ENCODE data around the gene SAPCD1. TPM values are rescaled to one million over a fixed set of nuclear protein-coding genes. Genes with fewer than 3 reads are reported as not detected.

The SAPCD1 gene
- total RNA-seq = 1.3 and 2.9 TPM in 2 replicates

DNA sequence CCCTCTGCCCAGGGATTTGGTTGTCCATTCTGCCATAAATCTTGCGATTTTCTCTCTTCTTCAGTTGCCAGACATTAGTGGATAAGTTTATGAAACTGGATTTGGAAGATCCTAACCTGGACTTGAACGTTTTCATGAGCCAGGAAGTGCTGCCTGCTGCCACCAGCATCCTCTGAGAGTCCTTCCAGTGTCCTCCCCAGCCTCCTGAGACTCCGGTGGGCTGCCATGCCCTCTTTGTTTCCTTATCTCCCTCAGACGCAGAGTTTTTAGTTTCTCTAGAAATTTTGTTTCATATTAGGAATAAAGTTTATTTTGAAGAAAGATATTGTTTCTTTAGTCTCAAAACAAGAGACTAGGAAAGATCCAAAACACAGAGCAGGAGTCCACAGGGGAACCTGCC, at the start of gene SAPCD1:
SAPCD1 (plus strand) TSS at position 301 of the 400 bp plus-strand sequence. CDS start 399 bp downstream, outside the sequence.

GRCh38 chr6:31715022-31715958, 47.2 kb upstream of the SAPCD1 start, which contains the start of gene LY6G6D:
Gene LY6G6D, plus strand, starts transcription at chr6:31715348. Its CDS starts 8 bp downstream, at chr6:31715356.

DNA sequence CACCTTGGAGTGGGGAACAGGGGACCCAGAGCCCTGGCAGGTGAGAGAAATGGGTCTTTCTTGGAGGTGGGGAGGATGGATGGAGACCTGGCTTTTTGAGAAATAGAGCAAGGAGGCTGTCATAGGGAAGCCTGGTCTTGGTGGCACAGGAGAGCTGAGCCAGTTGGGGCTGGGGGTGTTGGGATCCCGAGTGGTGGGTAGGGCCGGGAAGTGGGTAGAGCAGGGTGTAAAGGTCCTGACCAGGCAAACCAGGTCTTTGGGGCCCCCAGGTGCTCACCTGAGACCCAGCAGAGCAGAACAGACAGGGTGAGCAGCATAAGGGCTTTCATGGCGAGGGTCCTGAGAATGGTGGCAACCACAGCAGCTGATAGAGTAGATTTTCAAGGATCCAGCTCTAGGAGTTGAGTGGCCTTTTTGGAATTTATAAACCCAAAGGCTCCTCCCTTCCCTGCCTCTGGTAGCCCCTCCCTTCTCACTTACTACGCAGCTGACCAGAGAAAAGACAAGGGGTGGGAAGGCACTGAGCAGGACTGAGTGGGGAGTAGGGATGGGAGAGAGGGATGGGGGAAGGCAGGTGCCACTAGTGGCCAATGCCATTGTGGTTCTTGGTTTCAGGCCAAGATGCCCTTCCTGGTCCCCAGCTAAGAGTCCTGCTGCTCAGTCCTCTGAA, 41.0 kb upstream of the SAPCD1 start, which contains the start of gene LY6G6C:
LY6G6C (minus strand) TSS at position 396 of the 670 bp plus-strand sequence; CDS start at position 329, 67 bp downstream.

GRCh38 chr6:31723245-31723979, 39.0 kb upstream of the SAPCD1 start, which contains the start of gene MPIG6B:
Gene MPIG6B, plus strand, starts transcription at chr6:31723373. Its CDS starts 11 bp downstream, at chr6:31723384.

DNA sequence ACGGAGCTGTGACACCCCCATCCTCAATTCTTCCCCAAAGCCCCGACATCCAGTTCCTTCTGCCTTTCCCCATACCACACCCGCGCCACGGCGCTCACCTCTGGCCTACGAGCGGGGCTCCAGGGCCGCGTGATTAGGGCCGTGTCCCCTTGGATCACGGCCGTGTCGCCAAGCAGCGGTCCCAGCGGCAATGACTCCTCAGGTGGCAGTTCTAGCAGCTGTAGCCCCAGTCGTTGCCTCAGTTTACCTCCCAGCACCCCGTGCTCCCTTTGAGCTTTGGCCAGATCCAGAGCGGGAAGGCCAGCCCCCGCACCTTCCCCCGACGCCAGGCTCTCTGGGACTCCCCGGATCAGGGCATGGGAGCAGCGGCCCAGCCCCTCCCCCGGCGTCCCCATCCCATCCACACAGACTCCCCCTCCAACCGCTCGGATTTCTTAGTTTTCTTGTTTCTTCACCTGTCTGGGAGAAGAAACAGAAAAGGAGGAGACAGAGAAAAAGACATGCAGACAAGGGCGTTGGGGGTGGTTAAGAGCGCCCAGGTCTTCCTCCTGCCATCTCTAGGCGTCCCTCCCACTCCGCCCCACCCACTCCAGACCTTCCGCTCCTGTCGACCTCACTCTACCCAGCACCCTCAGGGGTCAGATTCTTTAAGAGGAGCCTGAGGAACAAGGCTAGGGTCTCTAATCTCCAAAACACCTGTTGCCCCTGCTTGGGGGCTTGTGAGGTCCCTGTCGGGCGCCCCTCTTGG, 33.5 kb upstream of the SAPCD1 start, which contains the start of gene DDAH2:
DDAH2 (minus strand) TSS at position 533 of the 748 bp plus-strand sequence; CDS start at position 395, 138 bp downstream.

DNA sequence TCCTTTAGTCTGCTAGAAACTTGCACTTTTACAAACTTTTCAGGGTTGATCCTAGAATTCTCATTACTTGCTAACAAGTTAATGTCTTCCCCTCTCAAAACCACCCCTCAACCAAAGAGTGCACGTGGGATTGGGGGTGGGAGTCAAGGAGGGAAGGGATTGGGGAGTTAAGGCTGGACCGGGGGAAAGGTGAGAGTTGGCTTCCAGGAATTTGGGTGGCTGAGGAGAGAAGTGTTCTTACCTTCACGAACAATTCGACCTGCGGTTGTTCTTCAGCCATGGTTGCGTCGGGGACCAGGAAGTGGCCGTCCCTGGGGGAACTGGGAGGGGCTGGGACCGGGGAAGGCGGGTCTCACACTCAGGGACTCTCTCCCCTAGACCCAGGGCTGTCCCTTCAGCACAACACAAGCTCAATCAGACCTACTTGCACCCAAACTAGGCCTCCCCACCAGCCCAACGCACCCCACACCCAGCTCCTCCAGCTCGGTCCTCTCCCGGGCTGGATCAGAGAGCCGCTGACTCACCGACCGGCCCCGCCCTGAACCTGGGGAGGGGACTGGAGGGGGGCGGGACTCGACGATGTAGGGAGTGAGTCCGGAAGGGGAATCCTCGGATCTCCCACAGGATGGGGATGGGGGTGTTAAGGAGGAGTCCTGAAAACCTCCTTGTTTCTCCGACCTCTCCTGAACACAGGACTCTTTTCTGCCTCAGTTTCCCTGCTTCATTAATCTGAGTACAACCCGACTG, 26.3 kb upstream of the SAPCD1 start, which contains the start of gene CLIC1:
CLIC1 (minus strand) TSS at position 510 of the 747 bp plus-strand sequence; CDS start at position 280, 230 bp downstream.

DNA sequence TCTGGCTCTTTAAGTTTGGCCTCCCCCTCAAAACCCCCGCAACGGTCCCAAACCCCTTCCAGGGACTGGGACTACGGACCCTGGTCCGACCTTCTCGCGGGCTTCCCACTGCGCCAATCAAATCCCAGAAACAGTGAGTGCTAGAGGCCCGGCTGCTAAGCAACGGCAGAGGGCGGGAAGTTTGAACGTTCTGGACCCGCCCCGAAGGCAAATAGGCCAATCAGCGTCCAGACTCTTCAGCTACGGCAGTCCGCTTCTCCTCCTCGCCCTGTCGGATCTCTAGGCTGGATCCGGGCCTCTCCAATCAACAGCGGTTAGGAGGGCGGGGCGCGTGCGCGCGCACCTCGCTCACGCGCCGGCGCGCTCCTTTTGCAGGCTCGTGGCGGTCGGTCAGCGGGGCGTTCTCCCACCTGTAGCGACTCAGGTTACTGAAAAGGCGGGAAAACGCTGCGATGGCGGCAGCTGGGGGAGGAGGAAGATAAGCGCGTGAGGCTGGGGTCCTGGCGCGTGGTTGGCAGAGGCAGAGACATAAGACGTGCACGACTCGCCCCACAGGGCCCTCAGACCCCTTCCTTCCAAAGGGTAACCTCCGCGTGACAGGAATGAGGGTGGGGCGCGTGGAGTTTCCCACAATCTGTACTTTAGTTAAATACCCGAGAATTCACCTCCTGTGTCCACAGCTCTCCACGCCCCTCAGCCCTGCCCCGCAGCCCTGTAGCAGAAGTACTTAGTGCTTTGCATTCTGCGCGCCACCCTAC, 22.6 kb upstream of the SAPCD1 start, which contains the start of gene MSH5:
MSH5 (plus strand) TSS at position 367 of the 758 bp plus-strand sequence. CDS start 462 bp downstream, outside the sequence.

GRCh38 chr6:31776989-31777666, 14.7 kb downstream of the SAPCD1 start, which contains the start of gene VWA7:
Gene VWA7, minus strand, starts transcription at chr6:31777328. Its CDS starts 549 bp downstream, at chr6:31776779.

DNA sequence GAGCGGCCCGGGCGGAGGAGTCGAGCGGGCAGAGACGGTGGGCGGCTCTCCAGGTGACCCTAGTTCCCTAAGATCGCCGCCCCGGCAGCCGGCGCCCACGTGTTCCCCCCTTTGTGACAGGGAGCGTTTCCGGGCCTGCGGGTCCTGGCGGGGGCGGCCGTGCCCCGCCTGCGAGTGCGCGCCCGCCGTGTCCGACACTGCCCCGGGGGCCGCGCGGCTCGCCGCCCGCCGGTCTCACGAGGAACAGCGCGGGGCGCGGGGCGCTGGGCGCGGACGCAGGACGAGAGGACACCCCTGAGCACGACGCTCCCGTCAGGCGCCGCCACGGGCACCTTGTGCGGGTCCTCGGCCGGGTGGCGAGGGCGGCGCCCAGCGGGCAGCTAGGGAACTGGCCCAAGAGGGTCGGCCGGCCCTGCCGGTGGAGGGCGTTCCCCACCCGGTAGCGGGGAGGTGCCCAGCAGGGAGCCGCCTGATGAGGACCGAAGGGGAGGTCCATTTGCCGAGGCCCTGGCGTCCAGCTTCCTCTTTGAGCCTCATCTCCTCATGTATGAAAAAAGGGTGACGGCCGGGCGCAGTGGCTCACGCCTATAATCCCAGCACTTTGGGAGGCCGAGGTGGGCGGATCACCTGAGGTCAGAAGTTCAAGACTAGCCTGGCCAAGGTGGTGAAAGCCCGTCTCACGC, 33.3 kb downstream of the SAPCD1 start, which contains the start of gene VARS1:
VARS1 (minus strand) TSS at position 137 of the 683 bp plus-strand sequence. CDS start 535 bp downstream, outside the sequence.

DNA sequence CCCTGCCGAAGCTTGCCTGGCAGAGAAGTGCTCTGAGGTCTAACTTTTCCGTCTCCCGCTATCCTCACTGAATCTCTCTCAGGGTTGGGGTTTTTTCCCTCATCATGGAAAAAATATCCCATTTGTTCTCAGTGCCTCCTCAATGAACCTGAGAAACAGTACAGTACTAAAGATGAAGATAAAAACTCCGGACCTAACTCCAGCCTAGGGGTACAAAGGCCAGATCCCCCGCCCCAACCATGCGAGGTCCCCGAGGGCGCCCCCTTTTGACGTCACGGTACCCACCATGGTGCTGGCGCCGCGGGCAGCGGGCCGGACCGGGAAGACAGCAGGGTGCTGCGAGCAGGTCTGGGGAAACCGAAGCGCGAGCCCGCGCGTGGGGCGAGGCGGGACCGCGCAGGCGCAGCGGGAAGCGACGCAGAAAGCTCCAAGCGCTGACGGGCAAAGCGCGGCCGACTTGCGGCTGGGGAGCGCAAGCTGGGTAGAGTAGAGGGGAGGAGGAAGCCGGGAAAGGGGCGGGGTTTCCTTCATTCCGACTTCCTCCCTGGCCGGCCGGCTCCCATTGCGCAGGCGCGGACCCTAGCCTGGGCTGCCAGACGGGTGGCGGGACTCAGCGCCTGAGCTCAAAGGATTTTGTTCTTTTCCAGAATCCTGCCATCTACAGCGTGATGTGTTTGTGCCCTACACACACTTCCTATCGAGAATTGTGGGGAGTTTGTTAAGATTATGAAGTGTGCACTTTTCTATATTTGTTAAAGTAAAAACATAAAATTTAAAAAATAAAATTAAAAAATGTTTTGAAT, 44.2 kb downstream of the SAPCD1 start, which contains the start of gene LSM2:
LSM2 (minus strand) TSS at position 497 of the 803 bp plus-strand sequence; CDS start at position 288, 209 bp downstream.

Other genes with a start within 250 kb of the SAPCD1 start
- not detected in 2 replicates for gene MCCD1, start 233.7 kb upstream of the SAPCD1 start, total RNA-seq
- 309 and 373 TPM in 2 replicates for gene DDX39B, start 220.7 kb upstream of the SAPCD1 start, total RNA-seq
- 0.49 and 0.94 TPM in 2 replicates for gene ATP6V1G2, start 216.0 kb upstream of the SAPCD1 start, total RNA-seq
- gene NFKBIL1, start 215.0 kb upstream of the SAPCD1 start, total RNA-seq = 18.3 and 27.2 TPM in 2 replicates
- gene LTA, start 190.4 kb upstream of the SAPCD1 start, total RNA-seq = not detected in 2 replicates
- 0.13 TPM in 1 of 2 replicates, not detected in the other for gene TNF, start 187.1 kb upstream of the SAPCD1 start, total RNA-seq
- gene LTB, start 180.2 kb upstream of the SAPCD1 start, total RNA-seq = 4.9 and 39.7 TPM in 2 replicates
- 0.32 and 0.57 TPM in 2 replicates for gene LST1, start 176.4 kb upstream of the SAPCD1 start, total RNA-seq
- not detected in 2 replicates for gene NCR3, start 169.7 kb upstream of the SAPCD1 start, total RNA-seq
- not detected in 2 replicates for gene AIF1, start 147.4 kb upstream of the SAPCD1 start, total RNA-seq
- 21.0 and 56.6 TPM in 2 replicates for gene PRRC2A, start 141.9 kb upstream of the SAPCD1 start, total RNA-seq
- gene BAG6, start 110.0 kb upstream of the SAPCD1 start, total RNA-seq = 83.2 and 204 TPM in 2 replicates
- gene APOM, start 106.8 kb upstream of the SAPCD1 start, total RNA-seq = 0.16 and 0.25 TPM in 2 replicates
- gene C6orf47, start 101.9 kb upstream of the SAPCD1 start, total RNA-seq = 18.5 and 21.6 TPM in 2 replicates
- 11.8 and 12.3 TPM in 2 replicates for gene GPANK1, start 97.7 kb upstream of the SAPCD1 start, total RNA-seq
- gene CSNK2B, start 96.6 kb upstream of the SAPCD1 start, total RNA-seq = 77.5 and 79.2 TPM in 2 replicates
- 1.1 and 5.3 TPM in 2 replicates for gene LY6G5B, start 92.7 kb upstream of the SAPCD1 start, total RNA-seq
- 1.8 and 2.1 TPM in 2 replicates for gene LY6G5C, start 81.6 kb upstream of the SAPCD1 start, total RNA-seq
- gene ABHD16A, start 59.3 kb upstream of the SAPCD1 start, total RNA-seq = 48.6 and 84.4 TPM in 2 replicates
- not detected in 2 replicates for gene LY6G6F, start 55.8 kb upstream of the SAPCD1 start, total RNA-seq
- gene LY6G6D, start 47.3 kb upstream of the SAPCD1 start, total RNA-seq = not detected in 2 replicates
- gene LY6G6C, start 40.9 kb upstream of the SAPCD1 start, total RNA-seq = not detected in 2 replicates
- not detected in 2 replicates for gene MPIG6B, start 39.3 kb upstream of the SAPCD1 start, total RNA-seq
- 86.0 and 129 TPM in 2 replicates for gene DDAH2, start 33.4 kb upstream of the SAPCD1 start, total RNA-seq
- gene CLIC1, start 26.1 kb upstream of the SAPCD1 start, total RNA-seq = 347 and 730 TPM in 2 replicates
- 4.9 and 5.8 TPM in 2 replicates for gene MSH5, start 22.7 kb upstream of the SAPCD1 start, total RNA-seq
- gene VWA7, start 14.7 kb downstream of the SAPCD1 start, total RNA-seq = 0.32 and 0.38 TPM in 2 replicates
- 40.8 and 104 TPM in 2 replicates for gene VARS1, start 33.1 kb downstream of the SAPCD1 start, total RNA-seq
- 24.1 and 37.2 TPM in 2 replicates for gene LSM2, start 44.3 kb downstream of the SAPCD1 start, total RNA-seq
- gene HSPA1L, start 52.6 kb downstream of the SAPCD1 start, total RNA-seq = 0.81 and 1.8 TPM in 2 replicates
- 98.4 and 221 TPM in 2 replicates for gene HSPA1A, start 52.9 kb downstream of the SAPCD1 start, total RNA-seq
- 64.1 and 91.7 TPM in 2 replicates for gene HSPA1B, start 65.1 kb downstream of the SAPCD1 start, total RNA-seq
- 52.0 and 59.4 TPM in 2 replicates for gene NEU1, start 100.2 kb downstream of the SAPCD1 start, total RNA-seq
- 0.06 and 0.49 TPM in 2 replicates for gene SLC44A4, start 116.3 kb downstream of the SAPCD1 start, total RNA-seq
- 28.7 and 52.4 TPM in 2 replicates for gene EHMT2, start 135.0 kb downstream of the SAPCD1 start, total RNA-seq
- 1.1 and 5.7 TPM in 2 replicates for gene ZBTB12, start 139.4 kb downstream of the SAPCD1 start, total RNA-seq
- not detected in 2 replicates for gene C2, start 165.1 kb downstream of the SAPCD1 start, total RNA-seq
- 0.97 and 2.5 TPM in 2 replicates for gene CFB, start 183.4 kb downstream of the SAPCD1 start, total RNA-seq
- 76.4 and 90.9 TPM in 2 replicates for gene NELFE, start 196.3 kb downstream of the SAPCD1 start, total RNA-seq
- gene SKIC2, start 196.5 kb downstream of the SAPCD1 start, total RNA-seq = 32.7 and 40.9 TPM in 2 replicates
- 7.3 and 11.4 TPM in 2 replicates for gene DXO, start 209.5 kb downstream of the SAPCD1 start, total RNA-seq
- gene C4A, start 219.4 kb downstream of the SAPCD1 start, total RNA-seq = 1.5 and 3.1 TPM in 2 replicates